ENCODE measurements around the gene PDZD2. TPM values are rescaled to one million over a fixed set of nuclear protein-coding genes. Genes with fewer than 3 reads are reported as not detected.

The PDZD2 gene
- total RNA-seq, 1 experiment from 2014 or later = 0.37 TPM

GRCh38 chr5:31751610-31752009 lies 112.7 kb downstream of the PDZD2 start:
- intact Hi-C loops (cut with micrococcal nuclease) = no loop called here
- Histone ChIP-seq H3K9ac (ENCODE audit: low read length) (no peak overlapping the region), H3K27me3 (ENCODE audit: insufficient read depth, low read length) (no peaks in the 10 kb centered on the region), H3K9me3 (ENCODE audit: control insufficient read depth in 1 of 2, insufficient read depth in 1 of 2, low read depth in 1 of 2, low read length in 2 of 2) (no peaks in the 10 kb centered on the region), H2AFZ (ENCODE audit: low read depth, low read length, poor library complexity, severe bottlenecking) (no peak overlapping the region), H3K4me3 (replicated peaks in 1 of 2; ENCODE audit: low read depth in 1 of 2, low read length in 2 of 2) (no peak overlapping the region), H3K36me3 (ENCODE audit: control insufficient read depth in 1 of 2, insufficient read depth in 2 of 2, low read length in 2 of 2) (no peaks in the 10 kb centered on the region), H3K4me1 (ENCODE audit: control insufficient read depth in 1 of 2, insufficient read depth in 2 of 2, low read length in 2 of 2) (no peaks in the 10 kb centered on the region), H3K4me2 (ENCODE audit: low read length) (no peak overlapping the region), H3K9me2 (ENCODE audit: insufficient read depth) (no peaks in the 10 kb centered on the region), H4K20me1 (ENCODE audit: insufficient read depth) (no peaks in the 10 kb centered on the region), H3K27ac (ENCODE audit: low read depth, low read length) (no peak overlapping the region), H3K79me2 (ENCODE audit: insufficient read depth, low read length) (no peaks in the 10 kb centered on the region)
- DNase-seq (ENCODE audit: low read depth, low spot score) (no peak), ATAC-seq (no peak)
- ChIA-PET CTCF (no interaction called here), RAD21 (ENCODE audit: low non-redundant PET in 1 of 2, low total read pairs in 2 of 2, uncharacterized antibody in 2 of 2, unreplicated experiment in 2 of 2) (no interaction called here), POLR2A (no interaction called here)
- TF ChIP-seq CEBPB (IDR thresholded peaks at IDR 0.05; ENCODE audit: low read depth) = no peak
- TF ChIP-seq CTCF (IDR thresholded peaks at IDR 0.05 in 2 of 3, conservative IDR thresholded peaks at IDR 0.05 in 1 of 3; ENCODE audit: borderline replicate concordance in 1 of 3, insufficient read depth in 1 of 3, low read depth in 2 of 3, low read length in 2 of 3) = no peak
- no peak for TF ChIP-seq ZFX (IDR thresholded peaks at IDR 0.05)
- no TSS peak for BruUV-seq (replicated peaks)

DNA sequence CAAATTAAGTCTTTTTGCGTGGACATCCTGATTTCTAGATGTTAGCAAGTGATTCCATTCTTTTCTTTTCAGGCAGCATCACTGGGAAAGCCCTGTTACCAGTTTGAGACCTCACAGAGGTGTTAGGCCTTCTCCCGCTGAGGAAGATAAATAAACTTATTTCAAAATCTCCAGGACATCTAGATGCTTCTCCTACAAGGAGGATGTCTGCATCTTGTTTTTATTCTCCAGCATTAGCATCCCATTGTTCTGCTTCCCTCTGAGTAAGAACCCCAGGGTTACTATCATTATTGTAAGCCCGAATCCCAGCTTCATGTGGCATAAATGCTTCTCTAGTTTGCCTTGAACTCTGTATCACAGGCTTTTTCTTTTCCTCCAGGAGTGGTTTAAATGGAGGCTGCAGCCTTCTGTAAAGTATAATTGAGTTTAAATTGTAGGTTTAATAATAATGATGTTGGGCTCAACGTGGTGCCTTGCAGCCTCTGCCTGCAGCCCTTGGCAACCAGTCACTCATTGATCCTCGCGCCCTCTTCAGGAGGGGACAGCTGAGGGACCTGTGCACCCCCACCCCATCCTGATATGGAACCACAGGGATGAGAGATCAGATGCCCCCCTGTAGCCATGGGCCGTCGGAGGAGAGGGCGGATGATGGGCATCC lies 114.9 kb downstream of the PDZD2 start:
- ChIA-PET CTCF (no interaction called here), RAD21 (ENCODE audit: low non-redundant PET in 1 of 2, low total read pairs in 2 of 2, uncharacterized antibody in 2 of 2, unreplicated experiment in 2 of 2) (no interaction called here), POLR2A (no interaction called here)
- Histone ChIP-seq H3K27ac (ENCODE audit: low read depth, low read length) (no peak overlapping the region), H3K4me1 (ENCODE audit: control insufficient read depth in 1 of 2, insufficient read depth in 2 of 2, low read length in 2 of 2) (no peaks in the 10 kb centered on the region), H3K9ac (ENCODE audit: low read length) (no peak overlapping the region), H3K79me2 (ENCODE audit: insufficient read depth, low read length) (no peaks in the 10 kb centered on the region), H3K36me3 (ENCODE audit: control insufficient read depth in 1 of 2, insufficient read depth in 2 of 2, low read length in 2 of 2) (no peaks in the 10 kb centered on the region), H3K9me2 (ENCODE audit: insufficient read depth) (no peaks in the 10 kb centered on the region), H3K27me3 (ENCODE audit: insufficient read depth, low read length) (no peaks in the 10 kb centered on the region), H3K4me3 (replicated peaks in 1 of 2; ENCODE audit: low read depth in 1 of 2, low read length in 2 of 2) (no peak overlapping the region), H2AFZ (ENCODE audit: low read depth, low read length, poor library complexity, severe bottlenecking) (no peak overlapping the region), H3K9me3 (ENCODE audit: control insufficient read depth in 1 of 2, insufficient read depth in 1 of 2, low read depth in 1 of 2, low read length in 2 of 2) (no peaks in the 10 kb centered on the region), H4K20me1 (ENCODE audit: insufficient read depth) (no peaks in the 10 kb centered on the region), H3K4me2 (ENCODE audit: low read length) (no peak overlapping the region)
- DNase-seq (ENCODE audit: low read depth, low spot score) = no peak
- intact Hi-C loops (cut with micrococcal nuclease) = no loop called here
- no peak for ATAC-seq
- BruUV-seq (replicated peaks) = no TSS peak
- no peak for TF ChIP-seq TCF7L2 (IDR thresholded peaks at IDR 0.05; ENCODE audit: borderline replicate concordance, extremely low read depth, insufficient read depth, insufficient read length)
- TF ChIP-seq JUND (IDR thresholded peaks at IDR 0.05) = no peak
- TF ChIP-seq ZNF274 (IDR thresholded peaks at IDR 0.05; ENCODE audit: low read depth, low read length) = no peak
- no peak for TF ChIP-seq SIN3A (IDR thresholded peaks at IDR 0.05; ENCODE audit: low read depth)
- TF ChIP-seq CEBPB (IDR thresholded peaks at IDR 0.05; ENCODE audit: low read depth) = no peak
- TF ChIP-seq RAD21 (IDR thresholded peaks at IDR 0.05; ENCODE audit: low read depth) = no peak
- no peak for TF ChIP-seq POLR2A (IDR thresholded peaks at IDR 0.05; ENCODE audit: borderline replicate concordance, extremely low read depth, insufficient read depth, insufficient read length)
- no peak for TF ChIP-seq FOSL1 (IDR thresholded peaks at IDR 0.05; ENCODE audit: low read depth)
- TF ChIP-seq, protein P1, sequence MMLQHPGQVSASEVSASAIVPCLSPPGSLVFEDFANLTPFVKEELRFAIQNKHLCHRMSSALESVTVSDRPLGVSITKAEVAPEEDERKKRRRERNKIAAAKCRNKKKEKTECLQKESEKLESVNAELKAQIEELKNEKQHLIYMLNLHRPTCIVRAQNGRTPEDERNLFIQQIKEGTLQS (IDR thresholded peaks at IDR 0.05) = no peak
- TF ChIP-seq ZFX (IDR thresholded peaks at IDR 0.05) = no peak
- TF ChIP-seq ELF1 (IDR thresholded peaks at IDR 0.05; ENCODE audit: borderline replicate concordance, low read depth) = no peak
- TF ChIP-seq, protein P2, sequence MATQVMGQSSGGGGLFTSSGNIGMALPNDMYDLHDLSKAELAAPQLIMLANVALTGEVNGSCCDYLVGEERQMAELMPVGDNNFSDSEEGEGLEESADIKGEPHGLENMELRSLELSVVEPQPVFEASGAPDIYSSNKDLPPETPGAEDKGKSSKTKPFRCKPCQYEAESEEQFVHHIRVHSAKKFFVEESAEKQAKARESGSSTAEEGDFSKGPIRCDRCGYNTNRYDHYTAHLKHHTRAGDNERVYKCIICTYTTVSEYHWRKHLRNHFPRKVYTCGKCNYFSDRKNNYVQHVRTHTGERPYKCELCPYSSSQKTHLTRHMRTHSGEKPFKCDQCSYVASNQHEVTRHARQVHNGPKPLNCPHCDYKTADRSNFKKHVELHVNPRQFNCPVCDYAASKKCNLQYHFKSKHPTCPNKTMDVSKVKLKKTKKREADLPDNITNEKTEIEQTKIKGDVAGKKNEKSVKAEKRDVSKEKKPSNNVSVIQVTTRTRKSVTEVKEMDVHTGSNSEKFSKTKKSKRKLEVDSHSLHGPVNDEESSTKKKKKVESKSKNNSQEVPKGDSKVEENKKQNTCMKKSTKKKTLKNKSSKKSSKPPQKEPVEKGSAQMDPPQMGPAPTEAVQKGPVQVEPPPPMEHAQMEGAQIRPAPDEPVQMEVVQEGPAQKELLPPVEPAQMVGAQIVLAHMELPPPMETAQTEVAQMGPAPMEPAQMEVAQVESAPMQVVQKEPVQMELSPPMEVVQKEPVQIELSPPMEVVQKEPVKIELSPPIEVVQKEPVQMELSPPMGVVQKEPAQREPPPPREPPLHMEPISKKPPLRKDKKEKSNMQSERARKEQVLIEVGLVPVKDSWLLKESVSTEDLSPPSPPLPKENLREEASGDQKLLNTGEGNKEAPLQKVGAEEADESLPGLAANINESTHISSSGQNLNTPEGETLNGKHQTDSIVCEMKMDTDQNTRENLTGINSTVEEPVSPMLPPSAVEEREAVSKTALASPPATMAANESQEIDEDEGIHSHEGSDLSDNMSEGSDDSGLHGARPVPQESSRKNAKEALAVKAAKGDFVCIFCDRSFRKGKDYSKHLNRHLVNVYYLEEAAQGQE (IDR thresholded peaks at IDR 0.05; ENCODE audit: low read depth) = no peak
- no peak for TF ChIP-seq YY1 (IDR thresholded peaks at IDR 0.05; ENCODE audit: extremely low read depth, insufficient replicate concordance, low read depth, low read length)
